HG03060 (cell line): ENCODE data around the gene PNPLA5.
"Not testable (repeated sequence)": the region's sequence is repeated elsewhere in the genome, so short reads cannot be mapped to it uniquely, and the experiment has no call there.

Experiments used
- ATAC-seq: cut with Tn5 transposase; IDR thresholded peaks from one replicate; pipeline ENCODE4 v1.9.1; 2021; ENCODE audit warnings: low read depth, moderate number of reproducible peaks; ENCODE audit not compliant: unreplicated experiment

The PNPLA5 gene, protein sequence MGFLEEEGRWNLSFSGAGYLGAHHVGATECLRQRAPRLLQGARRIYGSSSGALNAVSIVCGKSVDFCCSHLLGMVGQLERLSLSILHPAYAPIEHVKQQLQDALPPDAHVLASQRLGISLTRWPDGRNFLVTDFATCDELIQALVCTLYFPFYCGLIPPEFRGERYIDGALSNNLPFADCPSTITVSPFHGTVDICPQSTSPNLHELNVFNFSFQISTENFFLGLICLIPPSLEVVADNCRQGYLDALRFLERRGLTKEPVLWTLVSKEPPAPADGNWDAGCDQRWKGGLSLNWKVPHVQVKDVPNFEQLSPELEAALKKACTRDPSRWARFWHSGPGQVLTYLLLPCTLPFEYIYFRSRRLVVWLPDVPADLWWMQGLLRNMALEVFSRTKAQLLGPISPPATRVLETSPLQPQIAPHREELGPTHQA

DNA sequence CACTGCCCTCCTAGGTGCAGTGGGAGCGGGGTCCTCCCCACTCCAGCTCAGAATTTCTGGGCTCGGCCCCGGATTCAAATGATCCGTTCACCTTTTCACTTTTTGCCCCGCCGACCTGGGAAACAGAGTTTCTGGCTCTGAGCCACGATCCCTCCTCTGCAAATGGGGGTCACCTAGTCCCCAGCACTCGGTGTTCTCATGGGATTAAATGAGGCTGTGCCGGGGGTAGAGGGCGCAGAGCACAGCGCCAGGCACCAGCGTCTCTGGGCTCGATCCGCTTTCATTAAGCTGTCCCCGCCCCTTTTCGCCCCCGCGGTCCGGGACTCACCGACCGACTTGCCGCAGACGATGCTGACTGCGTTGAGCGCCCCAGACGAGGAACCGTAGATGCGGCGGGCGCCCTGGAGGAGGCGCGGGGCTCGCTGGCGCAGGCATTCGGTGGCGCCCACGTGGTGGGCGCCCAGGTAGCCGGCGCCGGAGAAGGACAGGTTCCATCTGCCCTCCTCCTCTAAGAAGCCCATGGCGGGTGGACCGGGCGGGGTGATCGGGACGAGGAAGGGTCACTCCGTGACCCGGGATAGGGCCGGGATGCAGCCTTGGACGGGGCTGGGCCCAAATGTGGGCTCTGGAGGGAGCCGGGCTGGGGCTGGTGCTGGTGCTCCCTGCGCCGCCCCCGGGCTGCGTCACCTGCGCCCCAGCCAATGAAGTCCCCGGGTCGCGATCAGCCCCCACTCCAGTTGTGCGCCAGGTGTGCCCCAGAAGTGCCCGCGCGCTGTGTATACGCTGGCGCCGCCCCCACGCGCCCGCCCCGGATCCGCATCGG is at the start of gene PNPLA5:
TSS of gene PNPLA5 (minus strand) at position 654 of the 823 bp plus-strand sequence. CDS start at position 521, 133 bp downstream.
- no peak for ATAC-seq

DNA sequence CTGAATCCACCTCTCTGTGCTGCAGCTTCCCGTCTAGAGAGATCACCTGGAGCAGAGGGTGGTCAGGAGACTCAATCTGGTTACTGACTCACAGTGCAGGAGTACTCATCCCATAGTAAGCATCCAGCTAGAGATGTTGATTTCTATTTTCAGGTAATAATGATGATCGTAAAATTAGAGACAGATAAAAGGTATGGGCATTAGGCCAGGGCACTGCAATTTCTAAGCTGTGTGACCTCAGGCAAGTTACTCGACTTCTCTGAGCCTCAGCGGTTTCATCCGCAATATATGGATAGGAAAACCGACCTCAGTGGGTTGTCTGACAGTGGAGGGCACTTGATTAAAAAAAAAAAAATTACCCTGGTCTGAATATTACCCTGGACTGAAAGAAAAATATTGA is 49.6 kb upstream of the PNPLA5 start:
- ATAC-seq, result no peak

DNA sequence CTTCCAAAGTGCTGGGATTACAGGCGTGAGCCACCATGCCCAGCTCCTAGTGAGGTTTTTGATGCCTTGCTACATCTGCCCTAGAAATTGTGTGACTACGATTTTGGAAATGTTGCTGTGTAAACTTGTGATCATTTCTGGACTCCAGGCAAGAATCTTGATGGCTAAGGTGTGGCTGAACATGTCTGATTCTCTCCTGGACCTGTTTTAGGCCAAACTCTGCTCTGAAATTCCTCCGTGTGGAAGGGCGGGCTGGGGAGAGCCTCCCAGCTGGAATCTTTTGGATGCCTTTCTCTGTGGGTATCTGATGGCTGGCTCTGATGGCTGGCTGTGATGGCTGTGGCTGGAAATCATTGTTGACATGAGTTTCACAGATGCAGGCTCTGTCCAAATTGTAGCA is 40.0 kb upstream of the PNPLA5 start:
- no peak for ATAC-seq

DNA sequence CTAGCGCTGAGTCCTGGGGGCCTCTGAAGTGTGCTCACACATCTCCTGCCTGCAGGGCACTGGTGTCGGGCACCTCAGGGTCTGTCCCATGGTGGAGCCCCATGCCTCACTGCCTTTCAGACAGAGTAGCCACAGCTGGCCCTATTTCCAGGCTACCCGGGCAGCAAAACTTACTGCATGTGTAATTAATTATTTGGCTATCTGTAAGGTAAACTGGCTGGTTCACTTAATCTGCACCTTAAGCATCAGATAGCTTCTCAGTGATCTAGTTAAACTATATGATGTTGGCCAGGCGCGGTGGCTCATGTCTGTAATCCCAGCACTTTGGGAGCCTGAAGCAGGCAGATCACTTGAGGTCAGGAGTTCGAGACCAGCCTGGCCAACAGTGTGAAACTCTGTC is 37.1 kb upstream of the PNPLA5 start:
- no peak for ATAC-seq

DNA sequence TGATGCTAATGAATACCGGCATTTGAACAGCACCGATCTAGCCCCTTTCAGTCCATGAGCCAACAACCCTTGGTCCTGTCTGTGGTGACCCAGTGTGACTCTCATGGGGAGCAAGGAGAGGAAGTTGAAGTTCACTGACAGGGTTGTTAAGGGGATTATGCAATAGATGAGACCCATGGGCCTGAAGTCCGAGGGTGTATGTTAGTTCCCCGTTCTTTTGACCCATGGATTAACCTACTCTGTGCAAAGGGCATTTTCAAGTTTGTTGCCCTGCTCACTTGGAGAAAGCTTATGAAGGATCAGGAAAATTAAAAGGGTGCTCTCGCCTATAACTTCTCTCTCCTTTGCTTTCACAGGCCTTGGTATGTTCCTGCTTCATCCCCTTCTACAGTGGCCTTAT is 36.7 kb upstream of the PNPLA5 start:
- ATAC-seq, result no peak

DNA sequence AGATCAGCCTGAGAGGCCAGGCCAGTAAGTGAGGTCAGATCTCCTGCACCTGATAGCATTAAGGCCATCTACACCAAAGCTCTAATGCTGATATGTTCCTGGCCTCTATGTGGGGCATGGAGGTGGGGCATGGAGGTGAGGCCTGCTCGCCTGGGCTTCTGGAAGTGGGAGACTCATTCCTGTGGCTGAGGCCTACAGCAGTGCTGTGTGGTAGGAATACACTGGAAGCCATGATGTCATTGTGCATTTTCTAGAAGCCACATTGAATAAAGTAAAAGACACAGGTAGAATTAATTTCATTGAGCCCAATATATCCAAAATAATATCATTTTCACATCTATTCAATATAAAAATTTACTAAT is 34.5 kb upstream of the PNPLA5 start:
- no peak for ATAC-seq

DNA sequence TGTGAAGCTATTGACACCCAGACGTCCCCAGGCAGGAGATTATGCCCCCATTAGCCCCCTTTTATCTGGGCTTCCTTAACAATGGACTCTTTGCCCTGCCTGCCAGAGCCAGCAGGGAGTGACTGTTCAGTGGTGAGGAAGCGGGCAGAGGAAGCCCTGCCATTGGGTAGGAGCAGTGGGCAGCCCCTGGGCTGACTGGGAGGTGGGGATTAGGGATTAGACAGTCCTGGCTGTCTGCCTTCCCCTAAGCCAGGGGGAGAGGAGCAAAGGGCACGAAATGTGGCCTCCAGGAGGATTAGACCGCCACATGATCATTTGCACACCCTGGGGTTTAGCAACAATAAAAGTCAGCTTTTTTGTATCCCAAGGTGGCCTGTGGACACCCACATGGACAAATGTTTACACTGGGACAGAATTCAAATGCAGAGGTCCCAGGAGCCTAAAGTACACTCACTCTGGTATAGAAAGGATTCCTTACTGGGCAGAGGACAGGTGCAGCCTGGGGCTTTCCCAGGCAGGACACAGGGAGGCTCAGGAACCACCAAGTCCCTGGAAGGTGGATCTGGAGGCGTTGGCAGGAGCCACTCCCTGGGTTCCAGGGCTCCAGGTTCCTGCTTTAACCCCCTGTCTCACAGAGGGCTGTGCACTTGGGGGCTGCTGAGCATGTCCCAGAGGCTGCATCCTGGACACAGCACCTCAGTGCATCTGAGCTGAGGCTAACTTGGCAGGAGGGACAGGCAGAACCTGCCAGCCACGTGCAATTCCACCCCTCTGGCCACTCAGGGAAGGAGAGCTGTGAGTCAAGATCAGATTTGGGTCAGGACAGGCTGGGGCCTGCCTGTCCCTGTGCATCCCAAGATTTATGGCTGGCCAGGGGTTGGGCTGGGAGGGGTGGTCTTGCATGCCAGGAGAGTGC is 33.9 kb upstream of the PNPLA5 start:
- no peak for ATAC-seq

DNA sequence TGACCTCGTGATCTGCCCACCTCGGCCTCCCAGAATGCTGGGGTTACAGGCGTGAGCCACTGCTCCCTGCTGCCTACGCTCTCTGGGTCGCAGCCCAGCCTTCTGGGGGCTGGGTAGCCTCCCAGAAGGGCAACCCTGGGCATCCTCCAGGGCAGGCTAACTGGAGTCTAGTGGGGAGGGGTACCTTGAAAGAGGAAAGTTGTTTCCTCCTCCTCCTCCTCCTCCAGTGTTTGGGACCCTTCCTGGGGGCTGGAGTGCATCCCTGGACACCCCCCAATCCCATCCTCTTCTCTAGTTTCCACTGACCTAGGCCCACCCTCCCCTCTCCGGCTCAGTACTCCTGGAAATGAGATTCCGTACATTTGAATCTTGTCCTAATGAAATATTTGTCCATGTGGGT is 33.1 kb upstream of the PNPLA5 start:
- ATAC-seq, result no peak

DNA sequence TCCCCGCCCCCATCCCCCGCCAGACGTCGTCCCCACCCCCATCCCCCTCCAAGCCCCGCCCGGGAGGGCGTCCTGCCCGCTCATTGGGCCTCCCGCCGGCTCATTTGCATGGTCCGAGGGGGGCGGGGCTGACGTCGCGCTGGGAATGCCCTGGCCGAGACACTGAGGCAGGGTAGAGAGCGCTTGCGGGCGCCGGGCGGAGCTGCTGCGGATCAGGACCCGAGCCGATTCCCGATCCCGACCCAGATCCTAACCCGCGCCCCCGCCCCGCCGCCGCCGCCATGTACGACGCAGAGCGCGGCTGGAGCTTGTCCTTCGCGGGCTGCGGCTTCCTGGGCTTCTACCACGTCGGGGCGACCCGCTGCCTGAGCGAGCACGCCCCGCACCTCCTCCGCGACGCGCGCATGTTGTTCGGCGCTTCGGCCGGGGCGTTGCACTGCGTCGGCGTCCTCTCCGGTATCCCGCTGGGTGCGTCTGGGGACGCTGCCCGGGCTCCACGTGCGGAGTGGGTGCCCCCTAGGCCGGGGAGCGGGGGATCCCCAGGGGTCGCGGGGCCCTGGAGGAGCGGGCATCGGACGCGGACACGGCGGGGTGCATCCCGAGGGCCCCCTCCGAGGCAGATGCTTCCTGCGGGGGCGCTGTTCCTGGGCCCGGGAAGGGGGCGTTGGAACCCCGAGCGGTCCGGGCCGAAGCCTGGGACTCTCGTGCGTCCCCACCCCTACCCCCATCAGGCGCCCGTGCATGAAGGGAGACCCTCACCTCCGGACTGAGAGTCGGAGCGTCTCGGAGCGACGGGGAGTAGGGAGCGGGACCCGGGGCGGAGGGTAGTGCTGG is 32.0 kb upstream of the PNPLA5 start, which contains the start of gene PNPLA3:
TSS of gene PNPLA3 (plus strand) at position 175 of the 834 bp plus-strand sequence. CDS start at position 282, 107 bp downstream.
- ATAC-seq, result no peak

DNA sequence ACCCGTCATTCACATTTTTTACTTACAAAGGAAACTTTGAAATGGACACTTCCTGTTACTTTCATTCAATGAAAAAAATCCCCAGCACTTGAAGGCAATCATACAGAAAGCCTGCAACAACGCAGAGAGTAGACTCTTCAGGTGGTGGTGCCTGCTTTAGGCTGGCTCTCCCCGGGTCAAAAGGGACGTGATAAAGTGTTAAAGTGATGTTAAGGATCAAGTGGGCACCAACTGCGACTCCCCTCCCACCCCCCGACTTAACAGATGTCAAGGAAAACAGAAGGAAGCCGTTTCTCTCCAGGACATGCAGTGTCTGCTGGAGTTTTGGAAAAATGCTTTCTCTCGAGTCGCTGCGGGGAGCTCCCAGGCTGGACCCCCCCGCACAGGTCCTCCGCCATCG is 31.4 kb upstream of the PNPLA5 start:
- no peak for ATAC-seq

DNA sequence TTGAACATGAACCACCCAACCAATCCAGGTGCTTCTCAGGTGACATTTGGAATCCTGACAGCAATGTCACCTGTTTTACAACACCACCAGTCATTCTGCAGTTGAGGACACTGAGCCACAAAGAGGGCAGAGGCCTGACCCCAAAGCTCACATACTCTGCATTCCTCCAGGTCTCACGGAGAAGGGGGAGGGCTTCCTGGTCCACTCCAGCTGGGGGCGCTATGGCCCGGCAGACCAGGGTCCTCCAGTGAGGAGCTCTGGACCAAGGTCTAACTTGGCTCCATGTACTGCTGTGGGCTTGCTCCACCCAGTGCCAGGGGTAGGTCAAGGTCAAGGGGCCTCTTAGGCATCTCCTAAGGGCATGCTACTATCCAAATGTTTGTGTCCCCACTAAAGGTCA is 30.3 kb upstream of the PNPLA5 start:
- no peak for ATAC-seq

DNA sequence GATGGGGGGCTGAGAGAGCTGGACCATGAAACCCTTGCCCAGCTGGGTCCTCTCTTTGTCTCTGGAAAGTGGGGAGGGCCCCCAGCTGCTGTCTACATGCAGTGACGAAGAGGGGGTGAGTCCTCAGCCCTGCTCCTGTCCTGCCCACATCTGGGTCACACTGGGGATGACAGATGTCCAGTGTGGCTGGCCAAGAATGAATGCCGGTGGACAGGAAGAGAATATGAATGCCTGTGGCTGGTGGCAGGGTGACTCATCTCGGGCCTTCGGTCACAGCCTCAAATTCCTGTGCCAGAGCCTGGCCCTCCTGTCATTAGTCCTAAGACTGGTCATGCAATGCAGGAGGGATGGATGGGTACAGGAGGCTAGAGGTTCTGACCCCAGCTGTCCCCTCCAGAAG is 29.6 kb upstream of the PNPLA5 start:
- ATAC-seq, result no peak

DNA sequence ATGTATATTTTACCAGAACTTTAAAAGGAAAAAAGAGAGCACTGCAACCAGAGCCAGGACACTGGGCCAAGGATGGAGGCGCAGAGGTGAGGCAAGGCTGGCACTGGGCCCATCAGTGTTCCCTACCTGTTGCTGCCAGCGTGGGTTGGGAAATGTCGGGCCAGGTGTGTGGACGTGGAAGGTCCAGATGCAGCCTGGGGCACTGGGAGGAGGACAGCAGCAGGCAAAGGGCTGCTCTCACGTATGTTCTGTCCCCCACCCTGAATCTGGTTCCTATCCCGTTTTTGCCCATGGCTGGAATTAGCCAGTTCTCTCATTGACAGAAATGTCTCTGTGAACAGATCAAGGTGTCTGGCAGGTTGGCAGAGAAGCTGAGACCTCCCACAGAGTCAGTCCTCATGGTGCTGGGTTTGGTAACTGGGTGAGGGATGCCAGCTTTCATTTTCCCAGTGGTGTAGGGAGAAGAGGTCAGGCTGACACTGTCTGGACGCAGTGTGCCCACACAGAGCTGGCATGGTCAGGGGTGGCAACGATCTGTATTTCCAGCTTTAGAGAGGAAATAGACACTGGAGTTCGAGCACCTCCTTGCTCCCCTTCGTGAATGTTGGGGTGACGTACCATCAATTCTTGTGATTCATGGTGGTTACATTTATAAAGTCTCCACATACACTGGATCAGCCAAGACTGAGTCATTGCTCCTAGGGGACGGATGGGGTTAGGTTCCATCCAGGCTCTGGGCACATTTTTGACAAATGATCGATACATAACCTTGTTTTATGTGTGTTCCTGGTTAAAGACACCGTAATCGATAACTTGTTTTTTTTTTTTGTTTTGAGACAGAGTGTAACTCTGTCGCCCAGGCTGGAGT is 27.5 kb upstream of the PNPLA5 start:
- ATAC-seq, result no peak

DNA sequence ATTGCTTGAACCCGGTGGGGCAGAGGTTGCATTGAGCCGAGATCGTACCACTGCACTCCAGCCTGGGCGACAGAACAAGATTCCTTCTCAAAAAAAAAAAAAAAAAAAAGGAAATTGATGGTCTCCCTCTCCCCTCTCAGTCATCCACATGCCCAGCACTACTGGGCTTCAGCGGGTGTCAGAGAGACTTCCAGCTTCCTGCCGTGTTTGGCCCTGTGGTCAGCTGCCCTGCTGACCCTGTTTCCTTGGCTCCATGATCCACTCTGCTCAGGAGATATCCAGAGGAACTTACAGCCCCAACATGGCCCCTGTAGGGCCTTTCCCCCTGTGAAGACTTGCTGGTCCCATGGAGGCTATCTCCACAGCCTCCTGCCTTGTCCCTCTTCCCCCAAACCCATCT is 25.7 kb upstream of the PNPLA5 start:
- no peak for ATAC-seq

DNA sequence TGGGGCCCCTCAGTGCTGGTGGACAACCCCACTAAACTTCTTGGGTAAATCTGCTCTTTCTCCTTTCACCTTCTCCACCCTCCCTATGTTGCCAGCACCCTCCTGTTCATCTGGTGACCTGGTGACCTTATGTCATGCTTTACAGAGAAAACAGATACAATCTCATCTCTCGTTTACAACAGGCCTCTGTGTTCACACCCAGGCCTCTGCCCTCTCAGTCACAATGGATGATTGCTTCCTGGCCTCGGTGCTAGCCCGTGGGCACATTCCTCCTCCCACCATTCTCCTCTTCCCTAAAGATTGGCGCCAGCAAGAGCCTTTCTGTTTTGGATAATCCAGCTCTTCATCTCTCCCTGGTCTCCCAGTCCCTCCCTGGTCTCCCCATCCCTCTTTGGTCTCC is 19.5 kb upstream of the PNPLA5 start:
- no peak for ATAC-seq

DNA sequence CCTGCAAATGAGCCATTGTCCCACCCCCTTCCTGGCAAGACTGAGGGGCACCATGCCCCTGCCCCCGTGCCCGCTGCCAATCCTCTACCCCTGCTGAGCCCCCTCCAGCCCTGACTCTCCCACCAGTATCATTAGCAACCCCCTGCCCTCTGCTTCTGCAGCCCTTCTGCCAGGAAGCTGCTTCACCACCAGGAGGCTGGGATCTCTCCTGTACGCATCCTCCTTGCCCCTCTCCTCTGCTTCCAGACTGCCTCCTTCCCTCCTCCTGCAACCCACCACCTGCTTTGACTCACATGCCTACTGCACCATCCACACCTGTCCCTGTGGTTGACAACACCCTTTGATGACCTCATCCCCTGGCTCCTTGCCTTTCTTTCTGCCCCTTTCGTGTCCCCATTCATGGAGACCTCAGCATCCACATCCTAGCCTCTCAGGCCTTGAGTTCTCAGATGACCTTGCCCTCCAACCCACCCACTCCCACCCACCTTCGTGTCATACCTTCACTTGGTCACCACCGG is 18.4 kb upstream of the PNPLA5 start:
- ATAC-seq, result no peak

DNA sequence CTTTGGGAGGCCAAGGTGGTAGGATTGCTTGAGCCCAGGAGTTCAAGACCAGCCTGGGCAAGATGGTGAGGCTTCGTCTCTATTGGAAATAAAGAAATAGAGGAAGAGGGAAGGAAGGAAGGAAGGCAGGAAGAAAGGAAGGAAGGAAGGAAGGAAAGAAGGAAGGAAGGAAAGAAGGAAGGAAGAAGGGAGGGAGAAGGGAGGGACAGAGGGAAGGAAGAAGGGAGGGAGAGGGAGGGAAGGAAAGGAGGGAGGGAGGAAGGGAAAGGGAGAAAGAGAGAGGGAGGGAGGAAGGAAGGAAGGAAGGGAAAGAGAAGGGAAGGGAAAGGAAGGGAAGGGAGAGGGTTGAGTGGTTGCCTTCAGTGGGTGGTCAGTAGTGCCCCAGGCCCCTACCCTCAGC is 17.9 kb upstream of the PNPLA5 start:
- ATAC-seq, result no peak

DNA sequence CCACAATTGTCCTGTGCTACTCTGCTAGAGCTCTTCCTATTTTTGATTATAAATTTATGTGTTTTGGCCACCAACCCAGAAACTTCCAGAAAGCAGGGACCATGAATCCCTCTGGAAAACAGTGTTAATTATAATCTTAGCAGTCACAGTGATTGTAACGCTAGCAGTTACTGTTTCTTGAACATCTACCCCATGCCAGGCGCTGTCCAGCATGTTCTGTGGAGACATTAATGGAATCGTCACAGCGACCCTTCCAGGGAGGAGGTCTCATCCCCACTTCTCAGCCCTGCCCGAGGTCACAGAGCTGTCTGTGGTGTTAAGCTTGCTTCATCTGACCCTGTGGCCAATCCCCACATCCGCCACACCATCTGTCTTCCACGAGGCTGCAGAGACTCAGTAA is 13.9 kb upstream of the PNPLA5 start:
- no peak for ATAC-seq

DNA sequence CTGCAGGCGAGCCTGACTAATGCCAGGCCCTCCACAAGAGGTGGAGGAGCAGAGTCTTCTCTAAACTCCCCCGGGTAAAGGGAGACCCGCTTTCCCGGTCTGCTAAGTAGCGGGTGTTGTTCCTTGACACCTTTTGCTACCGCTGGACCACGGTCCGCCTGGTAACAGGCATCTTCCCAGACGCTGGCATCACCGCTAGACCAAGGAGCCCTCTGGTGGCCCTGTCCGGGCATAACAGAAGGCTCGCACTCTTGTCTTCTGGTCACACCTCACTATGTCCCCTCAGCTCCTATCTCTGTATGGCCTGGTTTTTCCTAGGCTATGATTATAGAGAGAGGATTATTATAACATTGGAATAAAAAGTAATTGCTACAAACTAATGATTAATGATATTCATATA is 12.6 kb upstream of the PNPLA5 start:
- not testable (repeated sequence) for ATAC-seq
